A549 (cell line): Measurements from ENCODE around the gene EDN3. TPM values are rescaled to one million over a fixed set of nuclear protein-coding genes. Genes with fewer than 3 reads are reported as not detected.

ENCODE experiments used
- ATAC-seq, 2 experiments: fragments of 200-7000 bp in 1 of 2; fragments of >200 bp in 1 of 2; cut with Nextera tagmentation in 1 of 2; cut with Tn5 transposase in 1 of 2; 3 replicates each; pipeline versions ENCODE4 v1.8.0 to v1.9.1; 2018 to 2020; ENCODE audit warnings: mild to moderate bottlenecking in 1 of 2, moderate library complexity in 1 of 2
- CTCF ChIA-PET: fragments of 300-600 bp; sonication (Branson Sonifier 250); formaldehyde crosslinking; extraction: SDS; loops from one replicate; lab custom pipeline; 2021; ENCODE audit warnings: antibody characterized with exemption, inconsistent platforms; lab: Yijun Ruan, JAX
- POLR2A ChIA-PET: fragments of 350-600 bp; formaldehyde crosslinking; extraction: SDS; loops from one replicate; lab custom pipeline; 2021; ENCODE audit warnings: antibody characterized with exemption, inconsistent platforms; lab: Yijun Ruan, JAX
- DNase-seq, 2 experiments: peaks; one replicate each; pipeline versions ENCODE4 v3.0.0 to v3.0.0-alpha.2; 2011 to 2016; ENCODE audit warnings: low read depth in 1 of 2, low spot score in 1 of 2
- FAIRE-seq: peaks from 2 replicates; lab custom pipeline; 2011; peaks lifted over from hg19 to GRCh38; lab: Jason Lieb, UNC
- H3K27ac ChIP-seq, 2 experiments: fragments of >200 bp; sonication (Bioruptor Twin); formaldehyde crosslinking; 3 replicates each; pipeline ENCODE4 v1.5.1; 2016 to 2017
- H3K4me1 ChIP-seq: fragments of >200 bp; sonication (Bioruptor Twin); formaldehyde crosslinking; 3 replicates; pipeline ENCODE4 v1.6.1; 2016
- H3K4me2 ChIP-seq: fragments of >200 bp; sonication (Bioruptor Twin); formaldehyde crosslinking; 3 replicates; pipeline ENCODE4 v1.6.1; 2016
- H3K4me3 ChIP-seq: fragments of >200 bp; sonication (Bioruptor Twin); formaldehyde crosslinking; 3 replicates; pipeline ENCODE4 v1.5.1; 2016
- H3K9me3 ChIP-seq: fragments of >200 bp; sonication (Bioruptor Twin); formaldehyde crosslinking; 3 replicates; pipeline ENCODE4 v1.6.1; 2016
- CBX2 ChIP-seq: fragments of 200-600 bp; sonication (generic); IDR thresholded peaks from 2 replicates; pipeline ENCODE4 v1.6.1; 2016; ENCODE audit warnings: low read depth, mild to moderate bottlenecking, borderline replicate concordance
- CBX8 ChIP-seq: fragments of 200-600 bp; sonication (generic); IDR thresholded peaks from 2 replicates; pipeline ENCODE4 v1.6.1; 2016
- EHF ChIP-seq: fragments of 250-450 bp; sonication (Bioruptor Pico); IDR thresholded peaks from 2 replicates; pipeline ENCODE4 v1.5.0; 2020; ENCODE audit warnings: mild to moderate bottlenecking
- EHMT2 ChIP-seq: fragments of 200-600 bp; sonication (generic); IDR thresholded peaks from 2 replicates; pipeline ENCODE4 v1.6.1; 2016; ENCODE audit warnings: antibody characterized with exemption, low read depth, mild to moderate bottlenecking, moderate library complexity
- EP300 ChIP-seq, 2 experiments: fragments of >200 bp; sonication (Bioruptor Twin); formaldehyde crosslinking; IDR thresholded peaks; 2 replicates in 1 of 2; 3 replicates in 1 of 2; pipeline ENCODE4 v1.6.1; 2016 to 2017
- ESRRA ChIP-seq: fragments of 150-350 bp; IDR thresholded peaks from 2 replicates; pipeline ENCODE4 v1.6.1; 2014; ENCODE audit warnings: mild to moderate bottlenecking, low read length, borderline replicate concordance
- GATA3 ChIP-seq: IDR thresholded peaks from 2 replicates; pipeline ENCODE4 v1.6.1; 2012; ENCODE audit warnings: borderline replicate concordance
- HOXB5 ChIP-seq: fragments of 250-450 bp; sonication (Bioruptor Pico); IDR thresholded peaks from 2 replicates; pipeline ENCODE4 v1.5.0; 2020; ENCODE audit warnings: mild to moderate bottlenecking, moderate library complexity
- JUN ChIP-seq, 2 experiments: fragments of >200 bp; sonication (Bioruptor Twin); formaldehyde crosslinking; IDR thresholded peaks; 2 replicates in 1 of 2; 3 replicates in 1 of 2; pipeline ENCODE4 v1.6.1; 2016 to 2017
- KDM1A ChIP-seq: fragments of 200-600 bp; sonication (generic); IDR thresholded peaks from 2 replicates; pipeline ENCODE4 v1.6.1; 2016; ENCODE audit warnings: low read depth, mild to moderate bottlenecking
- KDM5A ChIP-seq: fragments of 200-600 bp; sonication (generic); IDR thresholded peaks from 2 replicates; pipeline ENCODE4 v1.6.1; 2016; ENCODE audit warnings: antibody characterized with exemption, mild to moderate bottlenecking
- MAFK ChIP-seq: fragments of 450-650 bp; IDR thresholded peaks from 2 replicates; pipeline ENCODE4 v1.6.1; 2014; ENCODE audit not compliant: partially characterized antibody
- POLR2A ChIP-seq: IDR thresholded peaks from 2 replicates; pipeline ENCODE4 v1.6.1; 2012; ENCODE audit warnings: mild to moderate bottlenecking, low read length
- RAD21 ChIP-seq, 2 experiments: fragments of >200 bp in 1 of 2; sonication (Bioruptor Twin) in 1 of 2; formaldehyde crosslinking in 1 of 2; IDR thresholded peaks in 1 of 2; conservative IDR thresholded peaks in 1 of 2; 2 replicates in 1 of 2; 3 replicates in 1 of 2; pipeline ENCODE4 v1.6.1; 2012 to 2018; ENCODE audit warnings: inconsistent platforms in 1 of 2
- RNF2 ChIP-seq: fragments of 200-600 bp; sonication (generic); IDR thresholded peaks from 2 replicates; pipeline ENCODE4 v1.6.1; 2016; ENCODE audit warnings: low read depth, mild to moderate bottlenecking, antibody characterized with exemption, moderate library complexity, borderline replicate concordance
- SREBF2 ChIP-seq: fragments of 450-650 bp; IDR thresholded peaks from 2 replicates; pipeline ENCODE4 v1.6.1; 2014; ENCODE audit warnings: mild to moderate bottlenecking, moderate library complexity
- ZC3H11A ChIP-seq: fragments of 450-650 bp; IDR thresholded peaks from 2 replicates; pipeline ENCODE4 v1.6.1; 2014; ENCODE audit warnings: antibody characterized with exemption, mild to moderate bottlenecking
- WGBS: methylation state at CpG from one replicate; pipeline ENCODE4 v1.1.6; 2017; ENCODE audit errors: missing lambda C conversion rate; 5-methylcytosine and 5-hydroxymethylcytosine counted together
- polyA plus RNA-seq, 4 experiments: library from polyadenylated mRNA; depleted of rRNA in 3 of 4; stranded (reverse); fragments of >200 nt; fragmentation: RNase III in 1 of 4; extraction: RNeasy Plus Mini Kit Qiagen cat#74134 plus additional on column Dnase treatment in 1 of 4; gene quantifications; 2 replicates in 3 of 4; 3 replicates in 1 of 4; pipeline ENCODE4 v1.2.3, GENCODE V29; 2011 to 2017
- TF ChIP-seq, protein P1 (sequence below): IDR thresholded peaks from 2 replicates; pipeline ENCODE4 v1.6.1; 2012; ENCODE audit warnings: low read depth, borderline replicate concordance
- TF ChIP-seq, protein P2 (sequence below): fragments of 250-450 bp; sonication (Bioruptor Pico); IDR thresholded peaks from 2 replicates; pipeline ENCODE4 v1.5.0; 2020; ENCODE audit warnings: low read depth, mild to moderate bottlenecking, moderate library complexity
- TF ChIP-seq, protein P3 (sequence below): fragments of >200 bp; sonication (Bioruptor Twin); formaldehyde crosslinking; IDR thresholded peaks from 2 replicates; pipeline ENCODE4 v1.6.1; 2016
- TF ChIP-seq, protein P4 (sequence below): fragments of 450-650 bp; IDR thresholded peaks from 2 replicates; pipeline ENCODE4 v1.6.1; 2014; ENCODE audit warnings: antibody characterized with exemption
- TF ChIP-seq, protein P5 (sequence below): fragments of 250-450 bp; sonication (Bioruptor Pico); IDR thresholded peaks from 2 replicates; pipeline ENCODE4 v1.5.0; 2021; ENCODE audit warnings: mild to moderate bottlenecking, moderate library complexity, borderline replicate concordance
- TF ChIP-seq, protein P6 (sequence below): fragments of >200 bp; sonication (Bioruptor Twin); formaldehyde crosslinking; IDR thresholded peaks from 3 replicates; pipeline ENCODE4 v1.5.1; 2016
- TF ChIP-seq, protein P7 (sequence below): fragments of >200 bp; sonication (Bioruptor Twin); formaldehyde crosslinking; IDR thresholded peaks from 3 replicates; pipeline ENCODE4 v1.6.1; 2016

Gene EDN3
- polyA plus RNA-seq, 2 of the 4 experiments (the other 2 are of a cell fraction), result 0.13 to 0.54 TPM

DNA sequence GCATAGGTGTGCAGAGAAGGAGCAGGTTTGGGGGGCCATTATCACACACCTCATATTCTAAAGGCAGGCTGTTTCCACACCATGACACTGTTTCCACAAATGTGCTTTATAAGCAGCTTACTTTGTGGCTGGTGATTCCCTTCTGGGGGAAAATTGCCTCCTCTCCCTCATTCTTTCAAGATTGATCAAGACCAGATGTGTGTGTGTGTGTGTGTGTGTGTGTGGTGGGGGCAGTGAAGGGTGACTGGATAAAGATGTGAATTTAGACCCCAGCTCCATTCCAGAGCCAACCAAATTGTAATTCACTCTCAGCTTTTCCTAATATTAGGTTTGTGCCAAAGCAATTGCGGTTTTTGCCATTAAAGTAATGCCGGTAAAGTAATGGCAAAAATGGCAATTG lies 45.6 kb downstream of the EDN3 start:
- TF ChIP-seq, protein P1, sequence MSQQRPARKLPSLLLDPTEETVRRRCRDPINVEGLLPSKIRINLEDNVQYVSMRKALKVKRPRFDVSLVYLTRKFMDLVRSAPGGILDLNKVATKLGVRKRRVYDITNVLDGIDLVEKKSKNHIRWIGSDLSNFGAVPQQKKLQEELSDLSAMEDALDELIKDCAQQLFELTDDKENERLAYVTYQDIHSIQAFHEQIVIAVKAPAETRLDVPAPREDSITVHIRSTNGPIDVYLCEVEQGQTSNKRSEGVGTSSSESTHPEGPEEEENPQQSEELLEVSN, result no peak
- no peak for TF ChIP-seq ZC3H11A
- no peak for TF ChIP-seq EHMT2
- TF ChIP-seq CBX2, result no peak
- TF ChIP-seq, protein P2, sequence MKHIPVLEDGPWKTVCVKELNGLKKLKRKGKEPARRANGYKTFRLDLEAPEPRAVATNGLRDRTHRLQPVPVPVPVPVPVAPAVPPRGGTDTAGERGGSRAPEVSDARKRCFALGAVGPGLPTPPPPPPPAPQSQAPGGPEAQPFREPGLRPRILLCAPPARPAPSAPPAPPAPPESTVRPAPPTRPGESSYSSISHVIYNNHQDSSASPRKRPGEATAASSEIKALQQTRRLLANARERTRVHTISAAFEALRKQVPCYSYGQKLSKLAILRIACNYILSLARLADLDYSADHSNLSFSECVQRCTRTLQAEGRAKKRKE (CRISPR knock-in tag), result no peak
- TF ChIP-seq KDM1A, result no peak
- TF ChIP-seq CBX8, result no peak
- no peak for TF ChIP-seq KDM5A
- no peak for TF ChIP-seq GATA3
- no peak for TF ChIP-seq SREBF2
- TF ChIP-seq RNF2, result no peak
- TF ChIP-seq RAD21 (conservative IDR thresholded peaks at IDR 0.05 in 1 of 2, IDR thresholded peaks at IDR 0.05 in 1 of 2), result no peak
- TF ChIP-seq EHF (CRISPR knock-in tag), result no peak
- no peak for TF ChIP-seq MAFK
- Histone ChIP-seq H3K27ac (no peak overlapping the region; a peak in 1 of 6 replicates), H3K4me1 (peaks cover 26% of the 10 kb centered on the region), H3K4me3 (no peak overlapping the region), H3K4me2 (no peak overlapping the region), H3K9me3 (peaks cover 13% of the 10 kb centered on the region; the same call in 1 of the 3 replicates)
- FAIRE-seq (no peak), DNase-seq (no peak), ATAC-seq (no peak)
- CTCF ChIA-PET, result interaction anchor here (3.3 kb wide), 1 partner anchor 57 kb away, joined by 13 read pairs; no protein-coding TSS in a partner anchor
- POLR2A ChIA-PET, result no interaction called here
- WGBS, result 95% methylated on average over 2 of the region's 2 CpGs

DNA sequence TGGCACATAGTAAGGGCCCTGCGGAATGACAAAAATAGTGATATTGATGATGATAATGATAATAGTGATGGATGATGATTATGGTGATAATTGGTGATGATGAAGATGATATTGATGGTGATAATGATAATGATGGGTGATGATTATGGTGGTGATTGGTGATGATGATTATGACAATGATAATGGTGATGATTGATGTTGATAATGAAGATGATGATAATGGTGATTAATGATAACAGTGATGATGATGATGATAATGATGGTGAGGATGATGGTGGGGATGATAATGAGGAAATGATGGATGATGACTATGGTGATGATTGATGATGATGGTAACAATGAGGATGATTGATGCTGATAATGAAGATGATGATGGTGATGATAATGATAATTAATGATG lies 48.9 kb downstream of the EDN3 start:
- no peak for TF ChIP-seq POLR2A
- TF ChIP-seq ZC3H11A, result no peak
- TF ChIP-seq, protein P3, sequence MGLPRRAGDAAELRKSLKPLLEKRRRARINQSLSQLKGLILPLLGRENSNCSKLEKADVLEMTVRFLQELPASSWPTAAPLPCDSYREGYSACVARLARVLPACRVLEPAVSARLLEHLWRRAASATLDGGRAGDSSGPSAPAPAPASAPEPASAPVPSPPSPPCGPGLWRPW, result no peak
- no peak for TF ChIP-seq HOXB5 (CRISPR knock-in tag)
- TF ChIP-seq, protein P4, sequence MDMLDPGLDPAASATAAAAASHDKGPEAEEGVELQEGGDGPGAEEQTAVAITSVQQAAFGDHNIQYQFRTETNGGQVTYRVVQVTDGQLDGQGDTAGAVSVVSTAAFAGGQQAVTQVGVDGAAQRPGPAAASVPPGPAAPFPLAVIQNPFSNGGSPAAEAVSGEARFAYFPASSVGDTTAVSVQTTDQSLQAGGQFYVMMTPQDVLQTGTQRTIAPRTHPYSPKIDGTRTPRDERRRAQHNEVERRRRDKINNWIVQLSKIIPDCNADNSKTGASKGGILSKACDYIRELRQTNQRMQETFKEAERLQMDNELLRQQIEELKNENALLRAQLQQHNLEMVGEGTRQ, result no peak
- TF ChIP-seq ESRRA, result no peak
- TF ChIP-seq, protein P5, sequence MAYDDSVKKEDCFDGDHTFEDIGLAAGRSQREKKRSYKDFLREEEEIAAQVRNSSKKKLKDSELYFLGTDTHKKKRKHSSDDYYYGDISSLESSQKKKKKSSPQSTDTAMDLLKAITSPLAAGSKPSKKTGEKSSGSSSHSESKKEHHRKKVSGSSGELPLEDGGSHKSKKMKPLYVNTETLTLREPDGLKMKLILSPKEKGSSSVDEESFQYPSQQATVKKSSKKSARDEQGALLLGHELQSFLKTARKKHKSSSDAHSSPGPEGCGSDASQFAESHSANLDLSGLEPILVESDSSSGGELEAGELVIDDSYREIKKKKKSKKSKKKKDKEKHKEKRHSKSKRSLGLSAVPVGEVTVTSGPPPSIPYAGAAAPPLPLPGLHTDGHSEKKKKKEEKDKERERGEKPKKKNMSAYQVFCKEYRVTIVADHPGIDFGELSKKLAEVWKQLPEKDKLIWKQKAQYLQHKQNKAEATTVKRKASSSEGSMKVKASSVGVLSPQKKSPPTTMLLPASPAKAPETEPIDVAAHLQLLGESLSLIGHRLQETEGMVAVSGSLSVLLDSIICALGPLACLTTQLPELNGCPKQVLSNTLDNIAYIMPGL (CRISPR knock-in tag), result no peak
- TF ChIP-seq, protein P6, sequence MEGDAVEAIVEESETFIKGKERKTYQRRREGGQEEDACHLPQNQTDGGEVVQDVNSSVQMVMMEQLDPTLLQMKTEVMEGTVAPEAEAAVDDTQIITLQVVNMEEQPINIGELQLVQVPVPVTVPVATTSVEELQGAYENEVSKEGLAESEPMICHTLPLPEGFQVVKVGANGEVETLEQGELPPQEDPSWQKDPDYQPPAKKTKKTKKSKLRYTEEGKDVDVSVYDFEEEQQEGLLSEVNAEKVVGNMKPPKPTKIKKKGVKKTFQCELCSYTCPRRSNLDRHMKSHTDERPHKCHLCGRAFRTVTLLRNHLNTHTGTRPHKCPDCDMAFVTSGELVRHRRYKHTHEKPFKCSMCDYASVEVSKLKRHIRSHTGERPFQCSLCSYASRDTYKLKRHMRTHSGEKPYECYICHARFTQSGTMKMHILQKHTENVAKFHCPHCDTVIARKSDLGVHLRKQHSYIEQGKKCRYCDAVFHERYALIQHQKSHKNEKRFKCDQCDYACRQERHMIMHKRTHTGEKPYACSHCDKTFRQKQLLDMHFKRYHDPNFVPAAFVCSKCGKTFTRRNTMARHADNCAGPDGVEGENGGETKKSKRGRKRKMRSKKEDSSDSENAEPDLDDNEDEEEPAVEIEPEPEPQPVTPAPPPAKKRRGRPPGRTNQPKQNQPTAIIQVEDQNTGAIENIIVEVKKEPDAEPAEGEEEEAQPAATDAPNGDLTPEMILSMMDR, result no peak
- TF ChIP-seq, protein P7, sequence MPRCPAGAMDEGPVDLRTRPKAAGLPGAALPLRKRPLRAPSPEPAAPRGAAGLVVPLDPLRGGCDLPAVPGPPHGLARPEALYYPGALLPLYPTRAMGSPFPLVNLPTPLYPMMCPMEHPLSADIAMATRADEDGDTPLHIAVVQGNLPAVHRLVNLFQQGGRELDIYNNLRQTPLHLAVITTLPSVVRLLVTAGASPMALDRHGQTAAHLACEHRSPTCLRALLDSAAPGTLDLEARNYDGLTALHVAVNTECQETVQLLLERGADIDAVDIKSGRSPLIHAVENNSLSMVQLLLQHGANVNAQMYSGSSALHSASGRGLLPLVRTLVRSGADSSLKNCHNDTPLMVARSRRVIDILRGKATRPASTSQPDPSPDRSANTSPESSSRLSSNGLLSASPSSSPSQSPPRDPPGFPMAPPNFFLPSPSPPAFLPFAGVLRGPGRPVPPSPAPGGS, result no peak
- TF ChIP-seq JUN (IDR thresholded peaks at IDR 0.05), result no peak
- no peak for TF ChIP-seq EP300 (IDR thresholded peaks at IDR 0.05)
- FAIRE-seq (no peak), DNase-seq (no peak), ATAC-seq (no peak)
- POLR2A ChIA-PET, result no interaction called here
- peak overlapping the region; percentile 87 to 94; a peak in 5 of 6 replicates for H3K27ac ChIP-seq
- H3K4me2 ChIP-seq, result peak overlapping the region; percentile 92; the same call in 1 of the 3 replicates
- H3K4me3 ChIP-seq, result no peak overlapping the region
- WGBS, result 91% methylated on average over 1 of the region's 1 CpG
- H3K4me1 ChIP-seq, result peaks cover 43% of the 10 kb centered on the region
- peaks cover 5% of the 10 kb centered on the region; the same call in 1 of the 3 replicates for H3K9me3 ChIP-seq
- CTCF ChIA-PET, result interaction anchor here (0.8 to 3.3 kb wide), 2 partner anchors 54 to 124 kb away, joined by 3 to 13 read pairs; no protein-coding TSS in a partner anchor
